ENCODE data around the gene ALKBH6.

DNA sequence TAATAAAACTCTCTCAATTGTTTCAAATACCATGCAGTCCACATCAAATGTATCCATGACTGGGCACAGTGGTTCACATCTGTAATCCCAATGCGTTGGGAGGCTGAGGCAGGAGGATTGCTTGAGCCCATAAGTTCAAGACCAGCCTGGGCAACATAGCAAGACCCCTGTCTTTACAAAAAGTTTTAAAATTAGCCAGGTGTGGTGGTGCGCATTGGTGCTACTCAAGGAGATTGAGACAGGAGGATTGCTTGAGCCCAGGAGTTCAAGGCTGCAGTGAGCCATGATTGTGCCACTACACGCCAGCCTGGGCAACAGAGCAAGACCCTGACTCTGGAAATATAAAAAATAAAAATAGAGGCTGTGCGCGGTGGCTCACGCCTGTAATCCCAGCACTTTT lies 13.7 kb upstream of the ALKBH6 start:
- TF ChIP-seq, protein P1, sequence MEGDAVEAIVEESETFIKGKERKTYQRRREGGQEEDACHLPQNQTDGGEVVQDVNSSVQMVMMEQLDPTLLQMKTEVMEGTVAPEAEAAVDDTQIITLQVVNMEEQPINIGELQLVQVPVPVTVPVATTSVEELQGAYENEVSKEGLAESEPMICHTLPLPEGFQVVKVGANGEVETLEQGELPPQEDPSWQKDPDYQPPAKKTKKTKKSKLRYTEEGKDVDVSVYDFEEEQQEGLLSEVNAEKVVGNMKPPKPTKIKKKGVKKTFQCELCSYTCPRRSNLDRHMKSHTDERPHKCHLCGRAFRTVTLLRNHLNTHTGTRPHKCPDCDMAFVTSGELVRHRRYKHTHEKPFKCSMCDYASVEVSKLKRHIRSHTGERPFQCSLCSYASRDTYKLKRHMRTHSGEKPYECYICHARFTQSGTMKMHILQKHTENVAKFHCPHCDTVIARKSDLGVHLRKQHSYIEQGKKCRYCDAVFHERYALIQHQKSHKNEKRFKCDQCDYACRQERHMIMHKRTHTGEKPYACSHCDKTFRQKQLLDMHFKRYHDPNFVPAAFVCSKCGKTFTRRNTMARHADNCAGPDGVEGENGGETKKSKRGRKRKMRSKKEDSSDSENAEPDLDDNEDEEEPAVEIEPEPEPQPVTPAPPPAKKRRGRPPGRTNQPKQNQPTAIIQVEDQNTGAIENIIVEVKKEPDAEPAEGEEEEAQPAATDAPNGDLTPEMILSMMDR (IDR thresholded peaks at IDR 0.05; ENCODE audit: insufficient read depth, low read depth, low read length) = no peak
- TF ChIP-seq EZH2 (IDR thresholded peaks at IDR 0.05; ENCODE audit: insufficient read depth, low read length) = no peak

All from astrocyte (in vitro differentiated cells and primary cell).